Glomerular visceral epithelial cell (primary cell): ENCODE results near the gene HMMR.
"Not testable (repeated sequence)": the region's sequence is repeated elsewhere in the genome, so short reads cannot be mapped to it uniquely, and the experiment has no call there.

ENCODE experiments used
- DNase-seq: peaks from one replicate; pipeline ENCODE4 v3.0.0-alpha.2; 2016; ENCODE audit errors: extremely low spot score

The HMMR gene

GRCh38 chr5:163506095-163506457 is 45.6 kb downstream of the HMMR start:
- DNase-seq: no peak

- DNase-seq: peak; percentile 40
Observed at GRCh38 chr5:163506726-163507125, 46.3 kb downstream of the HMMR start.

GRCh38 chr5:163508753-163509152 is 48.3 kb downstream of the HMMR start:
- no peak for DNase-seq

GRCh38 chr5:163509291-163509951 is 49.0 kb downstream of the HMMR start:
- peak; percentile 31 for DNase-seq

- no peak for DNase-seq
Observed at GRCh38 chr5:163512526-163512925, 52.1 kb downstream of the HMMR start.

- no peak for DNase-seq
Observed at GRCh38 chr5:163525096-163525495, 64.7 kb downstream of the HMMR start.

GRCh38 chr5:163529698-163530097 is 69.3 kb downstream of the HMMR start:
- no peak for DNase-seq

- DNase-seq: no peak
Observed at GRCh38 chr5:163531272-163531671, 70.8 kb downstream of the HMMR start.

- DNase-seq: no peak
Observed at GRCh38 chr5:163532171-163533084, 72.0 kb downstream of the HMMR start.

- no peak for DNase-seq
Observed at GRCh38 chr5:163533223-163533622, 72.8 kb downstream of the HMMR start.

- no peak for DNase-seq
Observed at GRCh38 chr5:163534492-163535094, 74.2 kb downstream of the HMMR start.

- DNase-seq: no peak
Observed at GRCh38 chr5:163535290-163535689, 74.9 kb downstream of the HMMR start.

GRCh38 chr5:163536442-163536841 is 76.0 kb downstream of the HMMR start:
- not testable (repeated sequence) for DNase-seq

GRCh38 chr5:163540696-163541095 is 80.3 kb downstream of the HMMR start:
- no peak for DNase-seq
